Uterus (tissue), 4 donors: ENCODE data around the gene NT5E. TPM values are rescaled to one million over a fixed set of nuclear protein-coding genes. Genes with fewer than 3 reads are reported as not detected.

Source experiments
- DNase-seq, 2 donors: peaks; one replicate each; pipeline ENCODE4 v3.0.0-alpha.2; 2019 to 2020
- H3K27ac ChIP-seq, 2 donors: fragments of 200-600 bp; sonication (generic); 1 replicate in 1 of 2; 2 replicates in 1 of 2; pipeline ENCODE4 v1.5.1; 2016 to 2018
- H3K27me3 ChIP-seq, 2 donors: fragments of 200-600 bp; sonication (generic); one replicate each; pipeline ENCODE4 v1.5.1; 2018 to 2019; ENCODE audit warnings: control low read depth in 1 of 2
- H3K36me3 ChIP-seq, 2 donors: fragments of 200-600 bp; sonication (generic); one replicate each; pipeline ENCODE4 v1.5.1; 2019; ENCODE audit warnings: control low read depth in 1 of 2
- H3K4me1 ChIP-seq, 2 donors: fragments of 200-600 bp; sonication (generic); one replicate each; pipeline ENCODE4 v1.5.1; 2018 to 2019; ENCODE audit warnings: control low read depth in 1 of 2
- H3K4me3 ChIP-seq, 2 donors: fragments of 200-600 bp; sonication (generic); 1 replicate in 1 of 2; 2 replicates in 1 of 2; pipeline ENCODE4 v1.5.1; 2018 to 2019; ENCODE audit warnings: mild to moderate bottlenecking in 1 of 2
- H3K9me3 ChIP-seq, 2 donors: fragments of 200-600 bp; sonication (generic); one replicate each; pipeline ENCODE4 v1.5.1; 2019; ENCODE audit warnings: control low read depth in 1 of 2
- POLR2A ChIP-seq, 2 donors: fragments of 450-650 bp; IDR thresholded peaks; one replicate each; pipeline ENCODE4 v1.6.1; 2016; ENCODE audit warnings: antibody characterized with exemption in 2 of 2, mild to moderate bottlenecking in 1 of 2, moderate library complexity in 1 of 2
- intact Hi-C: fragments of 100-400 bp; cut with DNase I; formaldehyde crosslinking; loops from one replicate; pipeline ENCODE4 v1.15.1; 2023; ENCODE audit warnings: low total_unique reads
- total RNA-seq, 4 donors: library from RNA; depleted of rRNA in 3 of 4; stranded (reverse); fragments of >200 nt in 3 of 4; gene quantifications; one replicate each; pipeline versions ENCODE4 v1.1.0 to v1.2.4, GENCODE V29; 2014 to 2023
- TF ChIP-seq, protein P1 (sequence below), 4 experiments: fragments of 200-600 bp in 2 of 4; fragments of 450-650 bp in 2 of 4; sonication (generic) in 2 of 4; IDR thresholded peaks; one replicate each; pipeline ENCODE4 v1.5.1; 2016 to 2019; ENCODE audit warnings: antibody characterized with exemption in 4 of 4, mild to moderate bottlenecking in 2 of 4, moderate library complexity in 1 of 4
- donor health status: DM: yes; HTN: yes; CAD: no.

NT5E gene
- total RNA-seq, 4 donors from 2014 or later: 23.5 to 136 (median 65.4) TPM

DNA sequence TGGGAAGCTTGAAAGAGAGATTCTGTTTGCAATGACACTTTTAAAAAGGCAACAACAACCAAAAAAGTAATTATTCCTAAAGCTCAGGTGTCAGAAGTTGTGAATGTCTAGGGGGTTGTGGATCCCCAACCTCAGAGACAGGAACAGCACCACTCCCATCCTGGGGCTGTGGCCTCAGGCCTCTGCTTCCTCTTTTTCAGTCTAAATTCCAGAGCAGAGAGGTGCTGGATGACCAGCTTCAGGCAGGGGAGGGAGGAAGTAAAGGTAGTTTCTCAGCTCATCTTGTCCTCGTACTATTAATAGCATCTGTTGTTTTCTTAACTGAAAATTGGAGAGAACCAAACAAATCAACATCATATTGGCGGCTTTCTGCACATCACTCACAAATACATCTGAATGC, 8.3 kb downstream of the NT5E start:
- peak overlapping the region; percentile 80 to 85 for H3K27ac ChIP-seq
- TF ChIP-seq POLR2A (IDR thresholded peaks at IDR 0.05): no peak
- TF ChIP-seq, protein P1, sequence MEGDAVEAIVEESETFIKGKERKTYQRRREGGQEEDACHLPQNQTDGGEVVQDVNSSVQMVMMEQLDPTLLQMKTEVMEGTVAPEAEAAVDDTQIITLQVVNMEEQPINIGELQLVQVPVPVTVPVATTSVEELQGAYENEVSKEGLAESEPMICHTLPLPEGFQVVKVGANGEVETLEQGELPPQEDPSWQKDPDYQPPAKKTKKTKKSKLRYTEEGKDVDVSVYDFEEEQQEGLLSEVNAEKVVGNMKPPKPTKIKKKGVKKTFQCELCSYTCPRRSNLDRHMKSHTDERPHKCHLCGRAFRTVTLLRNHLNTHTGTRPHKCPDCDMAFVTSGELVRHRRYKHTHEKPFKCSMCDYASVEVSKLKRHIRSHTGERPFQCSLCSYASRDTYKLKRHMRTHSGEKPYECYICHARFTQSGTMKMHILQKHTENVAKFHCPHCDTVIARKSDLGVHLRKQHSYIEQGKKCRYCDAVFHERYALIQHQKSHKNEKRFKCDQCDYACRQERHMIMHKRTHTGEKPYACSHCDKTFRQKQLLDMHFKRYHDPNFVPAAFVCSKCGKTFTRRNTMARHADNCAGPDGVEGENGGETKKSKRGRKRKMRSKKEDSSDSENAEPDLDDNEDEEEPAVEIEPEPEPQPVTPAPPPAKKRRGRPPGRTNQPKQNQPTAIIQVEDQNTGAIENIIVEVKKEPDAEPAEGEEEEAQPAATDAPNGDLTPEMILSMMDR (IDR thresholded peaks at IDR 0.05): no peak
- H3K4me1 ChIP-seq: peaks cover 25 to 39% of the 10 kb centered on the region in 2 donors
- no peaks in the 10 kb centered on the region for H3K27me3 ChIP-seq
- no peaks in the 10 kb centered on the region for H3K9me3 ChIP-seq
- H3K36me3 ChIP-seq: no peaks in the 10 kb centered on the region
- H3K4me3 ChIP-seq: no peak overlapping the region
- intact Hi-C loops: no loop called here
- no peak for DNase-seq

GRCh38 chr6:85458782-85459181, 8.9 kb downstream of the NT5E start:
- TF ChIP-seq, protein P1 (IDR thresholded peaks at IDR 0.05): no peak
- no peak for TF ChIP-seq POLR2A (IDR thresholded peaks at IDR 0.05)
- Histone ChIP-seq H3K4me1 (peaks cover 25 to 44% of the 10 kb centered on the region in 2 donors), H3K36me3 (no peaks in the 10 kb centered on the region), H3K4me3 (no peak overlapping the region), H3K27ac (peak overlapping the region; percentile 80 to 85), H3K9me3 (no peaks in the 10 kb centered on the region), H3K27me3 (no peaks in the 10 kb centered on the region)
- DNase-seq: no peak
- intact Hi-C loops: no loop called here

DNA sequence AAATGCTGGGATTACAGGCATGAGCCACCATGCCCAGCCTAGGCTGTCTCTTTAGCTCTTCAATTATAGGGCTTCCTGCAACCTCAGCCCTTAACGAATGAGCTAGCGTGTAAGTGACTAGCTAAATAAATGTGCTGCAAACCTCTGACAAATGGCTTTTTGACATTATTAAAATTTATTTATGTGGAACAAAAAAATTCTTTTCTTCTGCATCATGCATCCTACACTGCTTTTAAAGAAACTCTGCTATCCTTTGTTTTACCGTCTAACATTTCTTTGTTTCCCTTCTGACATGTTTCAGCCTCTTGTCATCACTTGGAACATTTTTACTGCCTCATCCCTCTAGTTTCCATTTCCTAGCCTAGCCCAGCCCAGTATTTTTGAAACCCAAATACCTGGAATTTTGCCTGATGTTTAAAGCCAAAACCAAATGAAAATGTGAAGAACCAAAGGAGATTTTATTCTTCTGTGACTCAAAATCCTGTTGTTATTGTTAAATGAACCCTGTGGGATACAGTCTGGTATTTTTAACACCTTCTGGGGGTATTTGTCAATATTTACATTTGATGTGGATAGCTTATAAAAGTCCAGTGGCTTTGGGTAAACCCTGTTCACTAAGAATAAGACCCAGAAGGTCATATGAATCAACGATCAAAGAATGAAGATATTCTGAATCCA, 9.5 kb downstream of the NT5E start:
- Histone ChIP-seq H3K4me3 (no peak overlapping the region), H3K27me3 (no peaks in the 10 kb centered on the region), H3K27ac (peak overlapping the region; percentile 80 to 85), H3K4me1 (peaks cover 25 to 44% of the 10 kb centered on the region in 2 donors), H3K36me3 (no peaks in the 10 kb centered on the region), H3K9me3 (no peaks in the 10 kb centered on the region)
- no peak for TF ChIP-seq POLR2A (IDR thresholded peaks at IDR 0.05)
- TF ChIP-seq, protein P1 (IDR thresholded peaks at IDR 0.05): no peak
- DNase-seq: no peak
- intact Hi-C loops: no loop called here

GRCh38 chr6:85460154-85460920, 10.5 kb downstream of the NT5E start:
- TF ChIP-seq, protein P1 (IDR thresholded peaks at IDR 0.05): no peak
- no peak for TF ChIP-seq POLR2A (IDR thresholded peaks at IDR 0.05)
- no peaks in the 10 kb centered on the region for H3K9me3 ChIP-seq
- peak overlapping the region; percentile 80 to 85 for H3K27ac ChIP-seq
- intact Hi-C loops: no loop called here
- no peak for DNase-seq
- H3K27me3 ChIP-seq: no peaks in the 10 kb centered on the region
- peaks cover 25 to 44% of the 10 kb centered on the region in 2 donors for H3K4me1 ChIP-seq
- H3K4me3 ChIP-seq: no peak overlapping the region
- no peaks in the 10 kb centered on the region for H3K36me3 ChIP-seq
